NCI-H2107 treated with DMSO at 0.1 percent for 48 hours (cell line): Measurements from ENCODE around the gene SOWAHA.

Experiments used
- DNase-seq: peaks from one replicate; lab custom pipeline; 2025; ENCODE audit not compliant: unreplicated experiment; lab: John Stamatoyannopoulos, UW

SOWAHA gene

GRCh38 chr5:132825033-132825833 lies 12.1 kb downstream of the SOWAHA start:
- no peak for DNase-seq

DNA sequence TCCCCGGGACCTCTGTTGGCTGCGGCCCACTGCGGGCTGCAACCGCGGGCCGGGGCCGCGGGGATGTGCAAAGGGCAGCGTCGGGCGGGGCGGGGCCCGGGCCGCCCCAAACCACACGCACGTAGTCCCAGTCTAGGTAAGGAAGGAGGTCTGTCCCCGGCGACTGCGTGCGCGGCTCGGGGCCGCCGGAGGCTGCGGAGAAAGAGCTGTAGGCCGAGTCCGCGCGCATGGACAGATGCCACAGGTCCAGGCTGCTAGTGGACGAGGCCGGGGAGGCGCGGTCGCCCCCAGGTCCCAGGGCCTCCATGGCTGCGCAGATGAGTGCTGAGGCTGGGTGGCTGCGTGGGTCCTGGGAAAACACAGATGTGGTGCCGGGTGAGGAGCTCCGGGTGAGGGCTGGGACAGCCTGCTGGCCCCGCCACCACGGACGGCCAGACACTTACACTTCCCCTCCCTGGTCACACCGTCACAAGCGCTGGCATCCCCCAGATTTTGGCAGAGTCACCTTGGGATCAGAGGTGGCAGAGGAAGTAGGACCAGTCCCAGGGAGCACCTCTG lies 12.8 kb downstream of the SOWAHA start:
- no peak for DNase-seq

- DNase-seq = no peak
Observed at GRCh38 chr5:132826424-132827082, 13.5 kb downstream of the SOWAHA start.

DNA sequence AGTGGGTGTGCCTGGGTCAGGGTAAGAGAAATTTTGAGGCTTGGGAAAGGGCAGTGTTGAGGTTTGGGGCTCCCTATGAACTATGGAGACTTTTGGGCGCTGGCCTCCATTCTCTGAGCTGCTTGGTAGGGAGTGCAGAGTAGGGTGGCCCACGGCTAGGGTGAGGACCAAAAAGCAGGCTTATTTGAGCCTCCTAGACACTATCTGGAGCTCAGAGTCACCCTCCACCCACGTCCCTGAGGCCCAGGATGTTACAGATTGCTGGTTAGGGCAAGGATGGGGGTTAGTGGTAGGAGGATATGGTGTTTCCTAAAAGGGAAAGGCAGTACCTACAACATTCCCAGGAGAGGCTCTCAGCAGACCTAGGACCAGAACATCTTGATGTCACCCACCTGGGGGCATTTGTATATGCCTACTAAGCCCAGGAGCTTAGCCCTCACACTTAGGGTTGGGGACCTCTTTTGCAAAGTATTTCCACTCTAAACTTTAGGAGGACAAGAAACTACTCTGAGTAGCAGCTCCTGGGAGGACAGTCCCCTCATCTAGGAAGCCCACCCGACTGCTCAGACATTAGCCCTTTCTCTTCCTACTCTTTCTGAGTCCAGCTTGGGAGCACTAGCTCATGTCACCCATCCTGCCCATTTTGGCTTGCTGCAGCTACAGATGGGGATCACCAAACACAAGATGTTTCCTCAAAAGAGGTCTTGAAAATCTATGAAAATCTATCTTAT lies 15.0 kb downstream of the SOWAHA start:
- DNase-seq = no peak

DNA sequence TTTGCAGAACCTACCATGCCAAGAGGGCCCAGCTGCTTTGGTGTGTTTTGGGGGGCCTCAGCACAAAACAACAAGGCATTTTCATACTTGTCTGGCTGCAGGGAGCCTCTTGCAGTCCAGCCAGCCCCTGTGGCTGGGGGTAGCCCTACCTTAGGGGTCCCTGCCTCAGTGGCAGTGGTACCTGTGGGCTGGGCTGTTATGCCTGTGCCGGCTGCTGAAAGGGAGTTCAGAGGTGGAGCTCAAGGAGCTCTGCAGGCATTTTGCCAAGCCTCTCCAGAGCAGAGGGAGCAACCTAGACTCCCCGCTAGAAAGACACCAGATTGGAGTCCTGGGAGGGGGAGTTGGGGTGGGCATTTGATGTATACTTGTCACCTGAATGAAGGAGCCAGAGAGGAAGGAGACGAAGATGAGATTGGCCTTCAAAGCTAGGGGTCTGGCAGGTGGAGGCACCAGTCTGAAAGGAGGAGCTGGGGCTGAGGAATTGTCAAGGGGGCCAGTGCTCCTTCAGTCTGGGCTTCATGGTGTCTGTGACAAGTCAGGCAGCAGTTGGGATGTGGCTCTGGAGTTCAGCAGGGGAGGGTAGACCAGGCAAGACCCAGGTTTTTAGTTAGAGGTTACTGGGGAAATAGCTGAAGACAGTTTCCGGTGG lies 15.9 kb downstream of the SOWAHA start:
- DNase-seq = no peak

- DNase-seq = peak; percentile 31
Observed at GRCh38 chr5:132829742-132830435, 16.8 kb downstream of the SOWAHA start.

DNA sequence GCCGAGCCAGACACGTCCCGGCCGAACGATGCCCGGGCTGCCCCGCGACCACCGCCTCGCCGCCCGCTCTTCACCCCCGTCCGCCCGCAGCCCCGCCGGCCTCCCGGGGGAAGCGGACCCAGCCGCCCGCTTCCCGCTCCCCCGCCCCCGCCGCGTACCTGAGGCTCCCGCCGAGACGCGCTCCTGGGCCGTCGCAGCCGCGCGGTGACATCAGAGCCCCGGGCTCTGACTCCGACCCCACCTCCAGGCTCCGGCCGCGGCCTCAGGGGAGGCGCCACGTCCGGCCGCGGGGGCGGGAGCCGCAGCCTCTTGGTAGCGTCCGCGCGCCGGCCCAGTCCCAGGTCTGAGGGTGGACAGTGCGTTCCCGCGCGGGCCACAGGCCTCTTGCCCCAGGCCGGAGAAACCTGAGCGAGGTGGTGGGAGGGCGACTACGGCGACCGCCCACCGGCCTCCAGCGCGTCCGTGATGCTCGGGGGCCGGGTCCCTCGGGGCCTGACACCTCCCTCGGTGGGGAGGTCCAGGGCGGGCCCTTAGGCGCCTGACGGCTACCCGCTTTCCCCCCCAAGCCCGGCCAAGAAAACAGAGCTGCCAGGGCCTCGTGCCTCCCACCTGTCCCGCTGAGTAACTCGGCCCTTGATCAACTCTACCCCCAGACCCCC lies 17.5 kb downstream of the SOWAHA start, which contains the start of gene SHROOM1:
Gene SHROOM1, minus strand, starts transcription at position 212 of the 659 bp plus-strand sequence. CDS start 4,507 bp downstream, outside the sequence.
- no peak for DNase-seq

DNA sequence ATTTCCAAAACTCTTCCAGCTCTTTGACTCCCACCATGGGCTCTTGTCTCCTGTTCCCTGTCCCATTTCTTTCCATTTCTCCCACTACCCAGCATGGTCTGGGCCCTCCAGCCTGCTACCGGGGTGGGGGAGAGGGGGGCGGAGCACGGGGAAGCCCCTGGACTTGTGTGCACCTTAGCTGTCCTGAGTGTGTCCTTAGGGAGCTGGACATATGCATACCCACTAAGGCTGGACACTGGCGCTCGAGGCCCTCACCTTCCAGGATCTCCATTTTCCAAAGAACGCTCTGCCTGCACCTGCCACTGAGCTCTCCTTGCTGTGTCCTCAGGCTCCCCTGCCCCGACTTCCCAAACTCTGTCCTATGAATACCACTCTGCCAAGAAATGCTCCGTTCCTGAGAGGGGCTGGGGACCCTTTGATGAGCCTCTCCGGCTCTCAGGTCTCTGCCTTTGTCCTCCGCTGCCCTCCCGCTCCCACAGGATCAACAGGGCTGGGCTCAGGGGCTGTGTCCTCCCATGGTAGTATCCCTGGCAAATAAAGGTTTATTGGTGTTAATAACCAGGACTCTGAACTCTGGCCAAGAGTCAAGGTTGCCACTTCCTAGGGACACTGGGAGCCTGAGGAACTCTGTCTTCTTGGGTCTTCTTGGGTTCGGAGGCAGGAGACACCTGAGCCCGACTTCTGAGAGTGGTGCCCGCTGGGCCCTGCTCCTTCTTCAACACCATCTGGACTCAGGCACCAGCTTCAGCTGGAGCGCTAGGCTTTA lies 18.2 kb downstream of the SOWAHA start:
- DNase-seq = no peak

DNA sequence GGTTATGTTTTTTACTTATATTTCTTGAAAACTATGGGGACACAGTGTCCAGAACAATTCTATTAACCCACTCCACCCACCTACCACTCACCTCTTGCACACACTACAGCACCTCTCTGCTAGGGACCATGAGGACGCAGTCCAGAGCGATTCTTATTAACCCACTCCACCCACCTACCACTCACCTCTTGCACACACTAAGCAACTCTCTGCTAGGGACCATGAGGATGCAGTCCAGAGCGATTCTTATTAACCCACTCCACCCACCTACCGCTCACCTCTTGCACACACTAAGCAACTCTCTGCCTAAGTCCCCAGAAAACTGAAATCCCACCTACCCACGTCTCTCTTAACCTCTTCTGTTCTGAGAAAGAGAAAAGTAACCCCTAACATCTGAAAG lies 19.5 kb downstream of the SOWAHA start:
- no peak for DNase-seq

DNA sequence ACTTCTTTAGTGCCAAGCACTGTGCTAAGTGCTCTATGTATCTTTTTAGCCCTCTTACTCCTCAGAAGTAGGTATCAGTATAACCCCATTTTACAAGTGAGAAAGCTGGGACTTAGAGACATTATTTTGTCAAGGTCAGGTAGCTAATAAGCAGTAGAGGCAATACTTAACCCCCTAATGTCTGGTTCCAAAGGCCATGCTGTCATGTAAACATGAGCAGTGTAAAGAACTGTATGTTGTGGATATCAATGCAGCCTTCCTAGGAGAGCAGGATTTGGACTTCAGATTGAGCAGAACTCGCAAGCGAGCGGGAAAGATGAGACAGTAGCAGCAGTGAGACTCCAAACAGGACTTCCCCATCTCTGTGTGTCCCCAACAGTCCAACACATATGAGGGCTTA lies 21.0 kb downstream of the SOWAHA start:
- no peak for DNase-seq

DNA sequence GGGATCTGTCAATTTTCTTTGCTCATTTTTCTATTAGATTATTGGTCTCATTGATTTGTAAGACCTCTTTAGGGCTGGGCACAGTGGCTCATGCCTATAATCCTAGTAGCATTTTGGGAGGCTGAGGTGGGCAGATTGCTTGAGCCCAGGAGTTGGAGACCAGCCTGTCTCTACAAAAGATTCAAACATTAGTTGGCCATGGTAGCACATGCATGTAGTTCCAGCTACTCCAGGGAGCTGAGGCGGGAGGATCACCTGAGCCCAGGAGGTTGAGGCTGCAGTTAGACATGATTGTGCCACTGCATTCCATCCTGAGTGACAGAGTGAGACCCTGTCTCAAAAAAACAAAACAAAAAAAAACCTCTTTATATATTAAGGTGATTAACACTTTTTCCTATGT lies 23.8 kb downstream of the SOWAHA start:
- DNase-seq = no peak

DNA sequence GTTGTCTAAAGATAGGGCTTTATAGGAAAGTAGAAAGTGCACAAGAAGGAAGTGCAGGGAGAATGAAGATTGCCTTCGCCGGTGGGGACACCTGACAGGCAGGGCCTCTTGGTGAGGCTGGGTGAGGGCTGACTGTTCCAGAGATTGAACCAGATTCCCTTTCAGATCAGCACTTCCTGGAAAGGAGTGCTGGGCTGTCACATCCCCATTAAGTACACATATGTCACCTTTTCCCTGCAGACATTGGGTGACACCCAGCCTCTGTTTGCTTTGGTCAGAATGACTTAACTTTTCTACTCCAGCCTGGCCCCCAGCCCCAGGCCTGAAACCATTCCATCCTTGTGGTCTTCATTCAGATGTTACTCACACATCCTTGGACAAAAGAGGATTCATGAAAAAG lies 24.8 kb downstream of the SOWAHA start:
- DNase-seq = no peak

DNA sequence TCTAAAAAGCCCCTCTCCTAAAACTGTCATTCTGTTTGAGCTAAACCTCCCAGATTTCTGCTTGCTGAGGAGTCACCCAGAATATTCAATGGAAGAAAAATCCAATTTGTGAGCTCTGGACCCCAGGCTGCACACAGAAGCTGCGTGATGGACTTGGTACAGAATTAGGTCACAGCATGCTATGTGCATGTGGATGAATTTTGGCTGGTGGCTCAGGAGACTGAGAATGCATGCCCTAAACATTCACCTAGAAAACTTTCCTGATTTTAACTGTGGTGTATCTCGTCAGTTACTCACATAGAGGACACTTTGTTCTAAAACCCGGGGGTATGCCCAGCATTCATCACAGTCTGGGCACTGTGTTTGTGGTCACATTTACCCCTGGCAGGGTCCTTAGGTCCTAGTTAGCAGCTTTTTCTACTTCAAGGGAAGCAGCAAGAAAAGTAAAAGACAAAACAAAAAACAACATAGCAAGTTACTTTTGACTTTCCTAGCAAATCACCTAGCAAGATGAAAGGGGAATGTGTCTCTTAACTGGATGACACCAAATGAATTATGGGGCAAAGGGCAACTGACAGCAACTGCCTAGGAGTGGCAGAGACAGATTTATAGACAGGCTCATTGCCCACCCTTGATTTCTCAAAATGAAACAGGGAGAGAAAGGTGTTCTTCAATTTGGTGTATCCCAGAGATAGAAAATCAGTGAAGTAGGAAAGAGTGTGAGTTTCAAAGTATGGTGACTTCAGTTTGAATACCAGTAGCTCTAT lies 25.6 kb downstream of the SOWAHA start:
- no peak for DNase-seq

GRCh38 chr5:132839426-132840301 lies 26.6 kb downstream of the SOWAHA start:
- DNase-seq = no peak

GRCh38 chr5:132840313-132840712 lies 27.2 kb downstream of the SOWAHA start:
- DNase-seq = no peak

GRCh38 chr5:132840896-132841295 lies 27.8 kb downstream of the SOWAHA start:
- DNase-seq = no peak

DNA sequence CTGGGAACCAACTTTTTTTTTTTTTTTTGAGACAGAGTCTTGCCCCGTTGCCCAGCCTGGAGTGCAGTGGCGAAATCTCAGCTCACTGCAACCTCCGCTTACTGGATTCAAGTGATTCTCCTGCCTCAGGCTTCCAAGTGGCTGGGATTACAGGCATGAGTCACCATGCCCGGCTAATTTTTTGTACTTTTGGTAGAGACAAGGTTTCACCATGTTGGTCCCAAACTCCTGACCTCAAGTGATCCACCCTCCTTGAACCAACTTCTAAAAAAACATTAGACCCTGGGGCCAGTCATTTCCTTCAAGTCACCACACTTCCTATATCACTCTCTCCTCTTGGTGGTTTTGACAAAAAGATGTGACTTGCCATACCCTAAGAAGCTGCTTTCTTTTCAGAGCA lies 28.2 kb downstream of the SOWAHA start:
- no peak for DNase-seq
